Ovary (tissue), 3 donors: ENCODE data around the gene EMILIN2.

Experiments
- POLR2A ChIP-seq: fragments of 450-650 bp; IDR thresholded peaks from one replicate; pipeline ENCODE4 v1.6.1; 2017; ENCODE audit warnings: antibody characterized with exemption, mild to moderate bottlenecking, moderate library complexity
- TF ChIP-seq, protein P1 (sequence below), 3 donors: fragments of 450-650 bp in 2 of 3; fragments of 200-600 bp in 1 of 3; IDR thresholded peaks; one replicate each; pipeline versions ENCODE4 v1.5.1 to v1.8.0; 2016 to 2022; ENCODE audit warnings: antibody characterized with exemption in 3 of 3, mild to moderate bottlenecking in 1 of 3
- donor health status: DM: no; HTN: no; CAD: no.

GRCh38 chr18:2881088-2881839, 34.5 kb downstream of the EMILIN2 start:
- TF ChIP-seq, protein P1, sequence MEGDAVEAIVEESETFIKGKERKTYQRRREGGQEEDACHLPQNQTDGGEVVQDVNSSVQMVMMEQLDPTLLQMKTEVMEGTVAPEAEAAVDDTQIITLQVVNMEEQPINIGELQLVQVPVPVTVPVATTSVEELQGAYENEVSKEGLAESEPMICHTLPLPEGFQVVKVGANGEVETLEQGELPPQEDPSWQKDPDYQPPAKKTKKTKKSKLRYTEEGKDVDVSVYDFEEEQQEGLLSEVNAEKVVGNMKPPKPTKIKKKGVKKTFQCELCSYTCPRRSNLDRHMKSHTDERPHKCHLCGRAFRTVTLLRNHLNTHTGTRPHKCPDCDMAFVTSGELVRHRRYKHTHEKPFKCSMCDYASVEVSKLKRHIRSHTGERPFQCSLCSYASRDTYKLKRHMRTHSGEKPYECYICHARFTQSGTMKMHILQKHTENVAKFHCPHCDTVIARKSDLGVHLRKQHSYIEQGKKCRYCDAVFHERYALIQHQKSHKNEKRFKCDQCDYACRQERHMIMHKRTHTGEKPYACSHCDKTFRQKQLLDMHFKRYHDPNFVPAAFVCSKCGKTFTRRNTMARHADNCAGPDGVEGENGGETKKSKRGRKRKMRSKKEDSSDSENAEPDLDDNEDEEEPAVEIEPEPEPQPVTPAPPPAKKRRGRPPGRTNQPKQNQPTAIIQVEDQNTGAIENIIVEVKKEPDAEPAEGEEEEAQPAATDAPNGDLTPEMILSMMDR (IDR thresholded peaks at IDR 0.05), result no peak
- TF ChIP-seq POLR2A, result no peak
